HG03575 (cell line): Measurements from ENCODE around the gene MEIS1.

Source experiments
- ATAC-seq: cut with Tn5 transposase; IDR thresholded peaks from one replicate; pipeline ENCODE4 v1.9.1; 2021; ENCODE audit not compliant: unreplicated experiment, insufficient number of reproducible peaks, low FRiP score; ENCODE audit errors: extremely low read depth

MEIS1 gene

DNA sequence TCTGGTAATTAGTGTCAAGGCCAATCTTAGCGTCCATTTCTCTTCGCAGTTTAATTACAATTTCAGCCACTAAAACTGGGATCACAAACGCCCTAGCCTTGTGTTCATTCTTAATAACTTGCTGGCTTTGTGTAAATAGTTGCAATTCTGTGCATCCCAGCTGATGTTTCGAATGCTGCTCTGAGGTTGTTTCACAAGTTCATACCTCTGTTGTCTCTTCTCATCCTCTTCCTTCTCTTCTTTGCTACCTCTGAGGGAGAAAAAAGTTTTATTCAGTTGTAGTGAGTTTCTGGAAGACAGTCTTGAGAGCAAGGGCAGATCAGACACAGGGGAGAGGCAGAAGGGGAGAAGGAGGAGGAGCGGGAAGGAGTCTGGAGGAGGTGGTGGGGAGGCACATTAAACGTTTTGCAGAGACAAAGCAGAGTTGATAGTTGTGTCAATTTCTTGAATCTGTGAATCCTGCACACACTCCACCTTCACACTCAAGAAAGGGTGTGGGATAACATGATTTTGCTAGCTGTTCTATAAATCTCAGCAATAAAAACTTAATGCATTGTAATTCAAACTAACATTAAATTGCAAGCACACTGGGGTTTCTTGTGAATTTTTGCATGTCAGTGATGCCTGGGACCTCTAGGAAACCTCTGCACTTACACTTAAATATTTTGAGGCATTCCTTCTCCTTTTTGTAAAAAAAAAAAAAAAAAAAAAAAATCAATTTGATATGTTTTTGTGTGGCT, 6.8 kb downstream of the MEIS1 start:
- ATAC-seq = no peak

DNA sequence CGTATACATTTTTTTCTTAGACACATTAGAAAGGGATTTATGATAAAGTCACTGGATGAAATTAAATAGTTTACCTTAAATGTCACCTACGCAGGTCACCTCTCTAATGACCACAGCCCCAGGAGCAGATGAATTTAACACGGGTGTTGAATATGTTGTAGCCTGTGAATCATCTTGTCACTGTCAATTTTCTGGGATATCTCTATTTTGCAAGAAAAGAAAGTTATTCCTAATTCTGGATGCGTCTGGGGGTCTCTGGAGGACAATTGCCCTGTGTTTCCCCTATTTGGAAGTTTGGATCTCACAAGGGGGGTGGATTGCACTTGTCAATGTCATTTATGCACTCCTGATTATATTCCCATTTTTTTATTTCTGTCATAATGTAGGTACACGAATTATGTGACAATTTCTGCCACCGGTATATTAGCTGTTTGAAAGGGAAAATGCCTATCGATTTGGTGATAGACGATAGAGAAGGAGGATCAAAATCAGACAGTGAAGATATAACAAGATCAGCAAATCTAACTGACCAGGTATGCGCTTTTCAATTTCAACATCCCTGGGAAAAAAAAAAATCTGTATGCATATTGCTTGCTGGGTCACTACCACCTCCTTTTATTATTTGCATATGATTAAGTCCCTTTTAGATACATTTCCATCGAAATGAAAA, 7.7 kb downstream of the MEIS1 start:
- ATAC-seq = no peak

DNA sequence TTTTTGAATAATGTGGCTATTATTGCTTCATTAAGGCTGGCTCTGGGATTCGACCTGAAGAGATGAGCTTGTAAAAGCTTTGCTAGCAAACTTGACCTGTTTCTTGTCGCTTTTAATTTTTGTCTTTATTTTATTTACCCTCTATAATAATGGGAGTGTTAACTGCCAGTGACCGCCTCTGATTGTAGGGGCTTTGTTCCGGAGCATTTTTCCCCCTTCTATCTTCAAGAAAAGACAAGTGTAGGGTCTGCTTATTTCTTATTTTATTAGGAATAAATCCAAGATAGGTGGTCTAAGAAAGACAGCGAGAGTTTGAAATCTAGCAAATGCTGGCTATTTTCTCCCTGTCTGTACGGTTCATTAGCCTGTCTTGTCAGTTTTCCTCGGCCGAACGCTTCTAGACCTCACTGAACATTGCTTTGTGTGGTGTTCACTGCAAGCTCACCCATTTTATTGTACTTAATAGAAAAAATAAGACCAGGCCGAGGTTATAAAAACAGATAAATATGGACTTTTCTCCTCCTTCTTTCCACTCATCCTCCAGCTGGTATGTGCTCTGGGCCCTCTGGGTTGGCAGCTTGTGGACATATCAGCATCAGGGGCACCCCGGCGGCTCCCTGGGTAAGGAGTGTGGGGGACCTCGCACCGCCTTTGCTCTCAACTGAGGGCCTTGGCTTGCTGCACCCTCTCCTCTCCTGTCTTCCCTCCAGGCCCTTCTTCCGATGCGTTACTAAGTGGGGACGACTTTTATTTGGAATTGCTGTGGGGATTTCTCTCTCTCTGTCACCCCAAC, 8.5 kb downstream of the MEIS1 start:
- no peak for ATAC-seq

DNA sequence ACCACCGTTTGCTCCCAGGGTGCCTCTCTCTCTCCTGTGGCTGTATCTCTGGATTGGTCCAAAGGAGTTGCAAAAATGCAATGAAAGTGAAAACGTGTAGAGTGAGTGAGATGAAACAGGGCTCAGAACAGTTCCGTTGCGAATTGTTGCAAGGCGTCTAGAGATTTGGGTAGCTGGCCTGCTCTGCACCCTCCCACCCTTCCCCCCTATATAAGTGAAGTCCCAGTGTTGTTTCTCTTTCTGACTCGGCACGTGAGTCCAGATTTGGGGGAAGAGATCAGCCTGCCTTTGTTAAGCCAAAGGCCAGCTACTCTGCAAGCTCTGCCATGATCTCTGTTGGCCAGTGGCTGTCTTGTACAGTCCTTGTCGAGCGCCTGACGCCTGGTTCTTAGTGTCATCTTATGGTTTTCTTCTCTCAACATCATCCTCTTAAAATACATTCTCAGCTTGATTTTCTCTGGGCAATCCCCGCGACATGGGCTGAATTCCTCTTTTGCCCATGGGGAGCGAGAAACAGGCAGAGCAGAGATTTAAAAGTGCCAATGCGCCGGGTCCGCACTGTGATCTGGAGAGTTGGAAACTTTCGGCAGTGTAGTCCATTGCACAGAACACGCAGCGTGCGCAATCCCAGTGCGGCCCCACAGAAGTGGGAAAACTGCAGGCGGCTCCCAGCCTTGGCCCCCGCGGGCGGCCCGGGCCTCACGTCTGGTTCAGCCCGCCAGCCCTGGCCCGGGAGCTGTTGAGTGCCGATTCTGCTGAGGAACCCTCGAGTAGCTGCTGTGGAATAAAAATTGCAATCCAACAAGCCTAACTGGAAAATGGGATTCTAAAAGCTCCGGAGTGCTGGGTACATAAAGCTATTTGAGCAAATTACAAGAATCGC, 9.3 kb downstream of the MEIS1 start:
- no peak for ATAC-seq

DNA sequence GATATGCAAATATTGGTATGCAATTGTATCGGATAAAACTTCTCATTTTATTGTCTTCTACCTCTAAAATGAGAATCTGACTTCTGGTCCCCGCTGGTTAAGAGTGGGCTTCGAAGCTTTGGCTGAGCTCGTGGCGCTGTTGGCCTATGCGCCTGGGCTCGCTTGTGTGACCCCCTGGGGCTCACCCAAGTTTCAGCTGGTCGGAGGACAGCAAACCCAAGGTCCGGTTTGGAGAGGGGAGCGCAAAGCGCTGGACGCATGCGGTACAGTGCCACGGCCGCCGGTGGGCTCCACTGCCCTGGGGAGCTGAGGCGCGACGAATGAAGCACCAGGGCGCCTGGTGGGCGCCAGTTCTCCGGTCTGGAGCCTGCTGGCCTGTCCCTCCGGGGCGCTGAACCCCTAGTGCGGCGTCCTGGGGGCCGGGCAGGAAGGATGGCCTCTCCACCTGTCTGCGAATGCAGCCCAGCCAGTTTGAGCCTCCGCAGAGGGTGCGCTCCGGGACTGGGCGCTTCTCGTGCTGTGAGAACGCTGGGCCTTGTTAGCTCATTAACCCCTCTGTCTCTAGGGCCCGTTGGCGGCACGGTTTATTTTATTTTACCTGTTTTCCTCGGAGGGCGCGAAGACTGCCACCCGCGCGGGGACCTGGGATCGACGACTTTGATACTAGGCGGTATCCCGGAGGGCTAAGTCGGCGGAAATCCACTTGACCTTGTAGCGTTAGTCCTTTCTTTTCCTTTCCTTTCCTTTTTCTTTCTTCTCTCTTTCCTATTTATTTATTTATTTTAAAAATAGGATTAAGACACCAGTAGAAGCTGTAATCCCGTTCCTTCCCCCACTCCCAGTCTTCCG, 10.4 kb downstream of the MEIS1 start:
- no peak for ATAC-seq

DNA sequence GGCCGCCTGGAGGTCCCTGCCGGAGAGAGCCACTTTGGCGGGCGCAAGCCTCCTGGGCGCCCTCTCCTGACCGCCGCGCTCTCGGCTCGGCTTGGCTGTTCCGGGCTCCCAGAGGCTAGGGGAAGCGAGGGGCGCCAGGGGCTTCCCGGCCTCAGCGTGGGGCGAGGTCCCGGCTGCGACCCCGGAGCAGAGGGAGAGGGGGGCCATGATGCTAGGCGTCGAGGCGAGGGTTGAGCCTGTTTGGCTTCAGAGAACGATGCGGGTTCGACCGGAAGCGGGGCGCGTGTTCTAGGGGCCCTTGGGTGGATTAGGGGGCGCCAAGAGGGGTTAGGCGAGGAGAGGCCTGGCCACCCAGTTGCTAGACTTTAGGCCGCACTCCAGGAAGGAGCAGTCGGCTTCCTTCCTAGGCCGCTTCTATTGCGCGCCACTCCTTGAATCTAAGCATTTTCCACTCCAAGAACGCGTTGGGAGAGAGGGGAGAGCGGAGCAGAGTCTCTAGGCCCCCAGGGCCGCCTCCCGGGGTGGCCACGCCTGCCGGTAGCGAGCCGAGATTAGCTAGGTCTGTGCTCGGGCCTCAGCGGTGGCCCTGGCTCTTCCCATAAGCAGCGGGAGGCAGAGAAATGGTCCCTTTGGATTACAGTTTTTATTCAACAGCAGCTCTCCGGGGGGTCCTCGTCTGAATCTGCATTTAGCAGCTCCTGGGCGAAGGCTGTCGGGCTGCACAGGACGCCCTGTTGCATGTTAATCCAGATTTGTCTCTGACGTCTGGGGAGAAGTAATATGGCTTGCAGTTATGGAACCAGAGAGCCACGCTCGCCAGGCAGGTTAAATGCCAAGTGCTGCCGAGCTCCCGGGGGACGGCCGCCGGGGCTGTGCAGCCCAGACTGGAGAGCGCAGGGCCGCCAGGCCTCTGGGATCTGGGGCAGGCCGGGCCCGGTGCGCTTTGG, 11.3 kb downstream of the MEIS1 start:
- ATAC-seq = no peak

DNA sequence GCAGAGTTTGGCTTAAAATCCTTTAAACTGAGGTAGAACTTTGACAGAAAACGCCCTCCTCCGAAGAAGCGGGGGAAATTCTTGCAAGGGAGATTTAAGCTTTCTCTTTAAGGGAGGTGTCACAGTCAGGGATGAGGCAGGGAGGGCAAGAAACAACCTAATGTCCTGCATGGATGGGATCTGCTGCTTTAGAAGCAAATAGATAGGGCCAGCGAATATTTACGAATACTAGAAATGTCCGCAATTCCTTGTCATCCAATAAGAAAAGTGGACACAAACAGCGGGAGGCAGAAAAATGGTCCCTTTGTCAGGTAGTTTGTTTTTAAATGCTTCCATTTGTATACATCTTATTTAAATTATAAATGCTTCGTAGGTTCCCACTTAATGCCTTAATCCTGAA, 12.0 kb downstream of the MEIS1 start:
- ATAC-seq = no peak

DNA sequence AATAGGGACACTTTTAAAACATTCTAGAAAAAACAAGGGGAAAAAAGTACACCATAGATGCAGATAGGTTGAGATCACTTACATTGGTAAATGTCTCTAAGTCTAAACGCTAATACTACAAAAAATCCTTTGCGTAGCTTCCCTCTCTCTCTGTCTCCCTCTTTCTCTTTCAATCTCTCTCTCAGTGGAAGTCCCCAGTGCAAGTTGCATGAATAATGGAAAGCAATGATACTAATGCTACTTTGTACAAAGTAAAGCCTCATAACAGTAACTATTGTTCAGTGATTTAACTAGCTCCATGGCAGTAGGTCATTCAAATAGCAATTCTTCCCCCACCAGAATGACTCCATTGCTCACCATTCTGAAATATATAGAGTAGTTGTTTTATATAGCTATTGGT, 12.8 kb downstream of the MEIS1 start:
- no peak for ATAC-seq

DNA sequence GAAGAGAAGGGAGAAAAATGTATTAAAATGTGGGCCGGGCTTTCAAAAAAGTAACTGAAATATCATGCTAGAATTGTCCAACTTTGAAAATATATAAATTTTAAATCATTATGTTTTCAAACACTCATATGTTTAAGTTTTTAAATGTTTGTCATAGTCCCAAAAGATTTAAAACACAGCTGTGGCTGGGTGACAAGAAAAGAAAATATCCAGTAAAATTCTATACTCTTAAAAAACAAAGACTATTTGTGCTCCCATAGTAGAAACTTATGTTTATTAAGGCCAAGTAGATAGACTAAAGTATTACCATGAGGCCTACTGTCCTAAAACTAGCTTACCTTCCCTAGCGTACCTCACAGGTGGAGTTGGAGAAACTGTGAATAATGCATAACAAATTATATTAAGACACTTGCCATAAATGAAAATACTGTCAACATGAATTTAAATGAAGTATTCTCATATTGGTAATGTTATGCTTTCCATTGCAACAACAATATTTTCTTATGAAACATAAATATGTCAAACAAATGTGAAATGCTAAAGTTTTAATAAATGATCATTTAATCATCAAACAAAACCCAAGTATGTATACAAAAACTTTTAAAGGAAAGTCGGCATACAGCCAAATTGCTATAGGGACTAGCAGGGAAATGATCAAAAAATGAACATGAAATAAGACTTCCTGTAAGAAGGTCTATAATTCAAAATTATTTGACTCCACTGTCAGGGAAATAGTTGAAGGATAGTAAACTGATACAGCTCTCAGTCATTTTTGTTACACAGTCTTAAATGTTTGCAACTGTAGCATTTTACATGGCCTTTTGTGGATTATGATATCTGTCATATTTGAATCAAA, 13.4 kb downstream of the MEIS1 start:
- no peak for ATAC-seq

DNA sequence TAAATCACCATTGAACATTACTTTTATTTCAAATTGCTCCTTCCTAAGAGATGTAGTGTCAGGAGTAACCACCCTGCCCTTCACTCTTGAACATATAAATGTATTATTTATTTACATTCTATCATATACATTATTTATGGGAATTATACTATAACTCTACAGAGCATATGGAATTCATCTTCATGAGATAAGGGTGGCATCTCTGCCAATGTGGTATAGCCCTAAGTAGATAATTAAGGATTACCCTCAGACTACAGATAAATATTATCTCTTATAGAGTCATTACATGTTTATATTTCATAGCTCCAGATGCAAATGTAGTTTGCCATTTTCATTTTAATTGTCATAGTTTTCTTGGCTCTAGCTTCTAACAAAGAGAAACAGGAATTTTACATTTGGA, 17.3 kb downstream of the MEIS1 start:
- no peak for ATAC-seq

DNA sequence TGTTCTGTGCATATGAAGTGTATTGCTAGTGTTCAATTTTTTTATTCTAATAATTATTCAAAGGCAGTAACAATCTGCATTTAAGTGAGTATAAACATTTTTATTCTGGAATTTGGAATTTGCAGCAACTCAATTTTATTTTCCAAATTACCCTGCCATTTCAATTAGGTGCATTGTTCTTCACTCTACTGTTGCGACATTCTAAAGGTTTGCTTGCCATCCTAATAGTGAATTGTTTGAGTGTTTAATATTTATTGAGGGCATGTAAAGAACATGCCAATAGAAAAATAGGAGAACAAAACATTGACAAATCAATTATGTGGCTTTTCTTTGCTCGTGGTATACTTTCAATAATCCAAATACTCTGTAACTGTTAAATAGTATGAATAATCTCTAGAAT, 18.0 kb downstream of the MEIS1 start:
- no peak for ATAC-seq

DNA sequence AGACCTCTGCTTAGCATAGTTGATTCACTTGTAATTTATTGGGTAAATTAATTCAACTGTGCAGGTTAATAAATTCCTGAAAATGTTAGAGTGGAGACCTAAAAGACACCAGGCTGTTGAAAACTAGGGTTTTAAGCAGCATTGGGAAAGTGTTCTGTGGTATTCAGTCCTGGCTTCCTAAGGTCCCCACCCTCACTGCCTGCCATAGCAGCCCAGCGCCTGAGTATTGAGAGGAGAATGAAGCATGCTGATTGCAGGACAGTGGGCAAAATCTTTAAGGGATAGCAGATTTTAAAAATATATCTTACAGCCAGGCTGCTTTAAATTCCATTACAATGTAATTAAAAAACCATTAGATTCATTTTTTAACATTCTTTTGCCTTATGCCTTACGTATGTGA, 20.6 kb downstream of the MEIS1 start:
- no peak for ATAC-seq

DNA sequence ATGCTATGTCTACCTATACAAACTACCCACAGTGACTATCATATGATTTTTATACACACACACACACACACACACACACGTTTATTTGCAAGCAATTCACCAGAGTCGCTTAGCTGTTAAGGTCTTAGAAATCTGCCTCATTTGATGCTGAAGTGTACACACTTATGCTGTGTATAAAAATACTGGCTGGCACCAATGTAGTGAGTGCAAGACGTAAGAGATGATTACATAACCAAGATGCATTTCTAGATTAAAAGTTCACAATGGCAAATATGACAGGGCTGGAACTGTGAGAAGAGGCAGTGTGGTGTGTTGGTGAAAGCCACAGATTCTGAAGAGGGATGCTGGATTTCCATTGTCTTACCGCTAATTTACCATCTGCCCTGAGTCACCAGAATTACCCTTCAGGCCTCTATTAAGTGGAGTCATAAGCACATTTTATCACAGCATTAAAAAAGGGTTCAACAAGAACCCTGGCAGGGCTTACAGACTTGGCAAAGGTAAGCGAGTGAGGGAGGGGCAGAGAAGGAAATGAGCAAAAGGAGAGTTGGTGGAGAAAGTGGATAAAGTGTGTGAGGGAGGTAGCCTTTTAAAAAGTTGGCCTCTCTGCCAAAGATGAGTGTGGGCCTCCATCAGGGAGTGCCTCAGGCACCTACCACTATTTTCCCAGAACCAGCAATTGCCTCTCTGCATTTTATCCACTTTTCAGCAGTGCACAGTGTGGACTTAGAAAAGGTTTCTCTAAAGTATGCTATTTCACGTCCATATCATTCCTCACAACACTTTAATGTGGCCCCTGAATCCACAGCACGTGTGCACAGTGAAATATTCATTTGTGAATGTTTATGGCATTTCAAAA, 21.5 kb downstream of the MEIS1 start:
- no peak for ATAC-seq

DNA sequence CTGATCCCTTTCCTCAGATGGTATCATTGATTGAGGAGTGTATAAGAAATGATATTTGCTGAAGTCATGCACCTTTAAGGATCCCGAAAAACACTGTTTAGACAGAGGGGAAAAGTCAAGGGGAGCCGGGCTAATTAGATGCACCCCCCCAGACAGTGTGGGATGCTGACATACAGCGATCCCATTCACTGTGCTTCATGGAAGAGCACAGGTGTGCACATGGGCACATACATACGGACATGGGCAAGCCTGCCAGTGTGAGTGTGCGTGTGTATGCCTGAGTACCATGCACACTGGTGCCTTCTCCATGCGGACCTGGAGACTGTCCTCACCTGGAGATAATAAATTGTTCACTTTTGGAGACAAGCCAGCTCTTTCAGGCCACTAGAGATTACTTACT, 22.6 kb downstream of the MEIS1 start:
- no peak for ATAC-seq

DNA sequence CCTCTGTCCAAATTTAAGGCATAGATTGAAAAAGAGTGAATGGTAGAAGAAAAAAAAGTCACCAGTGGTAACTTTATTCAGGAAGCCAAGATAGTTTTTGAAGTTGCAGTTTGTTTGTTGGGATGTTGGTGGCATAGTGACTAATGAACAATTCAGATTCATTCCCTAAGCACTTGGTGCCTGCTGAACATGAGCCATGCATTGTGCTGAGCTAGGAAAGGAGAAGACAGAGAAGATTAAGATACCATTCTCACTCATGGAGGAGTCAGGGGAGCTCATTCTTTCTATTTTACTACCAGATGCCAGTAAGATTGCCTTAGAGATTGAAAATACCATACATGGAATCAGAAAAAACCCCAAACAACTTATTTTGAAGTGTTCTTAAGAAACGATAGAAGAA, 25.1 kb downstream of the MEIS1 start:
- no peak for ATAC-seq
